GM23338 (cell line): Measurements from ENCODE around the gene SORCS2.

Experiments
- CREB1 ChIP-seq: fragments of 250-450 bp; sonication (Bioruptor Pico); IDR thresholded peaks from 2 replicates; pipeline ENCODE4 v1.5.0; 2020; ENCODE audit warnings: low read depth, mild to moderate bottlenecking, moderate library complexity
- CTCF ChIP-seq, 2 experiments: fragments of 200-600 bp in 1 of 2; sonication (generic) in 1 of 2; conservative IDR thresholded peaks; 2 replicates each; pipeline versions ENCODE4 v1.5.1 to v1.6.1; 2016 to 2017; ENCODE audit warnings: antibody characterized with exemption in 2 of 2, low read depth in 2 of 2, mild to moderate bottlenecking in 2 of 2, moderate library complexity in 1 of 2
- ETS1 ChIP-seq: IDR thresholded peaks from 2 replicates; pipeline ENCODE4 v1.6.1; 2016; ENCODE audit warnings: antibody characterized with exemption
- EZH2 ChIP-seq: fragments of 200-600 bp; sonication (generic); IDR thresholded peaks from one replicate; pipeline ENCODE4 v1.8.0; 2017; ENCODE audit warnings: antibody characterized with exemption, mild to moderate bottlenecking, low read depth; ENCODE audit not compliant: unreplicated experiment
- EZH2phosphoT487 ChIP-seq: fragments of 200-600 bp; sonication (generic); IDR thresholded peaks from one replicate; pipeline ENCODE4 v1.8.1; 2018; ENCODE audit warnings: antibody characterized with exemption; ENCODE audit not compliant: unreplicated experiment
- JUNB ChIP-seq: IDR thresholded peaks from one replicate; pipeline ENCODE4 v1.6.1; 2016; ENCODE audit warnings: antibody characterized with exemption; ENCODE audit not compliant: unreplicated experiment
- POLR2AphosphoS5 ChIP-seq: IDR thresholded peaks from 2 replicates; pipeline ENCODE4 v1.6.1; 2016; ENCODE audit warnings: antibody characterized with exemption, low read depth
- REST ChIP-seq: IDR thresholded peaks from one replicate; pipeline ENCODE4 v1.6.1; 2018; ENCODE audit warnings: antibody characterized with exemption; ENCODE audit not compliant: unreplicated experiment
- ZNF114 ChIP-seq: fragments of 250-450 bp; sonication (Bioruptor Pico); IDR thresholded peaks from 2 replicates; pipeline ENCODE4 v1.5.0; 2020; ENCODE audit warnings: mild to moderate bottlenecking, moderate library complexity
- ZNF331 ChIP-seq: fragments of 250-450 bp; sonication (Bioruptor Pico); IDR thresholded peaks from 2 replicates; pipeline ENCODE4 v1.5.0; 2020; ENCODE audit warnings: low read depth, mild to moderate bottlenecking, moderate library complexity

GRCh38 chr4:7649741-7650531 lies 457.6 kb downstream of the SORCS2 start:
- TF ChIP-seq CTCF (conservative IDR thresholded peaks at IDR 0.05; ENCODE audit: low read depth in 2 of 2) (no peak), POLR2AphosphoS5 (no peak), REST (no peak), EZH2phosphoT487 (no peak), ZNF114 (CRISPR knock-in tag) (no peak), EZH2 (no peak), JUNB (no peak), CREB1 (CRISPR knock-in tag) (no peak), ZNF331 (no peak), ETS1 (no peak)
